ENCODE data around the gene DLG2. TPM values are rescaled to one million over a fixed set of nuclear protein-coding genes. Genes with fewer than 3 reads are reported as not detected.

The DLG2 gene
- total and polyA plus RNA-seq, 2 of the 8 experiments (the other 6 are each of a cell fraction or from before 2014, with no cell fraction given), result 1.7 to 14.3 TPM

GRCh38 chr11:83941050-83941449 lies 1686.1 kb downstream of the DLG2 start:
- no peak overlapping the region for H4K91ac ChIP-seq (replicated peaks; ENCODE audit: insufficient read length, low read length)
- no peaks in the 10 kb centered on the region for H3K79me1 ChIP-seq (ENCODE audit: low read depth, low read length)
- WGBS, 2 experiments (ENCODE audit: extremely low coverage in 1 of 2, insufficient coverage in 1 of 2, insufficient read length in 1 of 2, insufficient replicate concordance in 2 of 2, low coverage in 1 of 2, low lambda C conversion rate in 2 of 2, missing lambda C conversion rate in 1 of 2), result 83% methylated on average over 1 of the region's 1 CpG; no CpG with 5 or more reads in 1 of the 2 experiments
- H2BK12ac ChIP-seq (ENCODE audit: low read depth, low read length), result no peak overlapping the region
- H3K56ac ChIP-seq (replicated peaks; ENCODE audit: insufficient read length, low read depth, low read length), result no peak overlapping the region
- H3K23me2 ChIP-seq (ENCODE audit: low read depth, low read length), result no peaks in the 10 kb centered on the region
- ChIA-PET POLR2A (ENCODE audit: partially characterized antibody) (no interaction called here), CTCF (ENCODE audit: partially characterized antibody) (no interaction called here)
- no peaks in the 10 kb centered on the region for H4K20me1 ChIP-seq (replicated peaks in 1 of 2; ENCODE audit: control insufficient read depth in 1 of 2, insufficient read depth in 2 of 2, low read length in 2 of 2)
- H2BK120ac ChIP-seq (replicated peaks; ENCODE audit: low read depth, low read length), result no peak overlapping the region
- H3K79me2 ChIP-seq (ENCODE audit: control insufficient read depth in 1 of 2, insufficient read depth in 2 of 2, low read length in 2 of 2), result no peaks in the 10 kb centered on the region
- no peak overlapping the region for H4K5ac ChIP-seq (ENCODE audit: insufficient read length, low read depth, low read length)
- H2BK20ac ChIP-seq (ENCODE audit: low read length), result no peak overlapping the region
- no peak overlapping the region for H2BK5ac ChIP-seq (ENCODE audit: low read depth, low read length)
- H2BK15ac ChIP-seq (ENCODE audit: low read length), result no peak overlapping the region
- no peak overlapping the region for H2AK5ac ChIP-seq (ENCODE audit: low read depth, low read length)
- no peaks in the 10 kb centered on the region for H3K27me3 ChIP-seq (replicated peaks in 1 of 4; ENCODE audit: control insufficient read depth in 3 of 4, extremely low read depth in 1 of 4, insufficient read depth in 3 of 4, low read length in 3 of 4)
- H3K4me1 ChIP-seq (replicated peaks in 1 of 4; ENCODE audit: control insufficient read depth in 3 of 4, insufficient read depth in 4 of 4, low read length in 3 of 4), result peaks cover 0 to 5% (median 0%) of the 10 kb centered on the region in 4 experiments; a peak in 1 of 7 replicates
- no peak overlapping the region for H3K27ac ChIP-seq (ENCODE audit: low read depth, low read length)
- no peak overlapping the region for H3K9ac ChIP-seq (replicated peaks in 1 of 4; ENCODE audit: extremely low read depth in 1 of 4, low read depth in 3 of 4, low read length in 3 of 4)
- no peak overlapping the region for H3K18ac ChIP-seq (ENCODE audit: extremely low read depth, low read length)
- H2AFZ ChIP-seq (ENCODE audit: low read length), result no peak overlapping the region
- no peak overlapping the region for H4K8ac ChIP-seq (ENCODE audit: extremely low read depth, insufficient read depth, low read length)
- H3K4me3 ChIP-seq (ENCODE audit: extremely low read depth in 1 of 4, insufficient read depth in 2 of 4, low read depth in 3 of 4, low read length in 4 of 4), result no peak overlapping the region
- H3K4me2 ChIP-seq (ENCODE audit: insufficient read depth in 1 of 2, low read depth in 2 of 2, low read length in 2 of 2), result no peak overlapping the region
- no peak overlapping the region for H3K4ac ChIP-seq (replicated peaks; ENCODE audit: insufficient read length, low read depth, low read length)
- no peaks in the 10 kb centered on the region for H3K36me3 ChIP-seq (ENCODE audit: control insufficient read depth in 2 of 4, insufficient read depth in 4 of 4, low read length in 3 of 4)
- no peaks in the 10 kb centered on the region for H3K9me3 ChIP-seq (ENCODE audit: insufficient read depth in 2 of 2, low read depth in 1 of 2, low read length in 1 of 2)
- no peak overlapping the region for H3K23ac ChIP-seq (ENCODE audit: insufficient read length)
- DNase-seq (ENCODE audit: low read depth in 1 of 2, low spot score in 2 of 2) (no peak), FAIRE-seq (no peak)
- H3K14ac ChIP-seq (ENCODE audit: insufficient read length), result no peak overlapping the region
- TF ChIP-seq RFX5 (IDR thresholded peaks at IDR 0.05; ENCODE audit: borderline replicate concordance, low read depth, low read length) (no peak), USF2 (IDR thresholded peaks at IDR 0.05; ENCODE audit: low read length) (no peak), RBBP5 (IDR thresholded peaks at IDR 0.05; ENCODE audit: borderline replicate concordance, low read depth, low read length) (no peak), SP1 (IDR thresholded peaks at IDR 0.05; ENCODE audit: low read depth, low read length) (no peak), KDM4A (IDR thresholded peaks at IDR 0.05; ENCODE audit: low read depth, low read length, severe bottlenecking) (no peak), EZH2 (IDR thresholded peaks at IDR 0.05; ENCODE audit: low read depth, low read length, severe bottlenecking) (no peak), NRF1 (IDR thresholded peaks at IDR 0.05; ENCODE audit: low read depth, low read length) (no peak), CBX8 (IDR thresholded peaks at IDR 0.05; ENCODE audit: borderline replicate concordance, low read depth, low read length) (no peak), HDAC2 (IDR thresholded peaks at IDR 0.05; ENCODE audit: borderline replicate concordance in 1 of 2, low read depth in 2 of 2, low read length in 2 of 2) (no peak), JUN (IDR thresholded peaks at IDR 0.05; ENCODE audit: low read depth, low read length) (no peak), KDM5A (IDR thresholded peaks at IDR 0.05; ENCODE audit: low read length) (no peak), CEBPB (IDR thresholded peaks at IDR 0.05; ENCODE audit: low read depth, low read length) (no peak), MAX (IDR thresholded peaks at IDR 0.05) (no peak), SIRT6 (IDR thresholded peaks at IDR 0.05; ENCODE audit: low read length) (no peak)
